Cerebellar cortex (tissue), 1 donor: ENCODE measurements around the gene SYTL5.
"Not testable (repeated sequence)": the region's sequence is repeated elsewhere in the genome, so short reads cannot be mapped to it uniquely, and the experiment has no call there.

Experiments
- DNase-seq: peaks from one replicate; pipeline ENCODE4 v3.0.0-alpha.2; 2015; ENCODE audit warnings: low spot score

The SYTL5 gene

GRCh38 chrX:38006291-38006690 lies at the start of gene SYTL5:
Gene SYTL5, plus strand, starts transcription at chrX:38006553. Its CDS starts 27,337 bp downstream, at chrX:38033890.
- no peak for DNase-seq

- DNase-seq, result no peak
These were observed 47.7 kb upstream of the SYTL5 start for GRCh38 chrX:37958525-37959211.

- DNase-seq, result no peak
These were observed 46.9 kb upstream of the SYTL5 start for GRCh38 chrX:37959212-37960021.

- DNase-seq, result no peak
These were observed 45.2 kb upstream of the SYTL5 start for GRCh38 chrX:37961118-37961517.

GRCh38 chrX:37967714-37968113 lies 38.6 kb upstream of the SYTL5 start:
- DNase-seq, result no peak

GRCh38 chrX:37975421-37975820 lies 30.9 kb upstream of the SYTL5 start:
- no peak for DNase-seq

- DNase-seq, result no peak
These were observed 30.2 kb upstream of the SYTL5 start for GRCh38 chrX:37976153-37976552.

- no peak for DNase-seq
These were observed 21.5 kb upstream of the SYTL5 start for GRCh38 chrX:37984880-37985279.

- DNase-seq, result no peak
These were observed 19.5 kb upstream of the SYTL5 start for GRCh38 chrX:37986893-37987292.

GRCh38 chrX:37989304-37989703 lies 17.0 kb upstream of the SYTL5 start:
- no peak for DNase-seq

GRCh38 chrX:37991303-37991702 lies 15.1 kb upstream of the SYTL5 start:
- DNase-seq, result not testable (repeated sequence)

- no peak for DNase-seq
These were observed 13.2 kb upstream of the SYTL5 start for GRCh38 chrX:37993176-37993575.

- no peak for DNase-seq
These were observed 12.3 kb upstream of the SYTL5 start for GRCh38 chrX:37993837-37994619.

GRCh38 chrX:37995428-37995827 lies 10.9 kb upstream of the SYTL5 start:
- no peak for DNase-seq

- no peak for DNase-seq
These were observed 9.3 kb upstream of the SYTL5 start for GRCh38 chrX:37997096-37997495.

- no peak for DNase-seq
These were observed 7.6 kb upstream of the SYTL5 start for GRCh38 chrX:37998586-37999262.

GRCh38 chrX:38000706-38001105 lies 5.6 kb upstream of the SYTL5 start:
- DNase-seq, result no peak

GRCh38 chrX:38004046-38004445 lies 2.3 kb upstream of the SYTL5 start:
- DNase-seq, result no peak

GRCh38 chrX:38006778-38007177 lies 425 bp downstream of the SYTL5 start:
- DNase-seq, result no peak

GRCh38 chrX:38008658-38009057 lies 2.3 kb downstream of the SYTL5 start:
- no peak for DNase-seq

- no peak for DNase-seq
These were observed 3.3 kb downstream of the SYTL5 start for GRCh38 chrX:38009641-38010040.

GRCh38 chrX:38018766-38019425 lies 12.5 kb downstream of the SYTL5 start:
- DNase-seq, result no peak
